ENCODE data around the gene ZEB2. TPM values are rescaled to one million over a fixed set of nuclear protein-coding genes. Genes with fewer than 3 reads are reported as not detected.

The ZEB2 gene
- polyA plus RNA-seq, 3 donors: 112 to 133 (median 121) TPM

GRCh38 chr2:144466637-144467036 lies 53.3 kb downstream of the ZEB2 start:
- DNase-seq (ENCODE audit: extremely low read depth in 1 of 11, low read depth in 9 of 11, low spot score in 4 of 11): no peak

- no peak for DNase-seq (ENCODE audit: extremely low read depth in 1 of 11, low read depth in 9 of 11, low spot score in 4 of 11)
These were observed 54.2 kb downstream of the ZEB2 start for GRCh38 chr2:144465749-144466148.

- DNase-seq (ENCODE audit: extremely low read depth in 1 of 11, low read depth in 9 of 11, low spot score in 4 of 11): no peak
These were observed 55.2 kb downstream of the ZEB2 start for GRCh38 chr2:144464730-144465129.

GRCh38 chr2:144463266-144463665 lies 56.7 kb downstream of the ZEB2 start:
- DNase-seq (ENCODE audit: extremely low read depth in 1 of 11, low read depth in 9 of 11, low spot score in 4 of 11): no peak

GRCh38 chr2:144462266-144462665 lies 57.7 kb downstream of the ZEB2 start:
- DNase-seq (ENCODE audit: extremely low read depth in 1 of 11, low read depth in 9 of 11, low spot score in 4 of 11): no peak

- DNase-seq (ENCODE audit: extremely low read depth in 1 of 11, low read depth in 9 of 11, low spot score in 4 of 11): peak in 1 of 11 donors; percentile 34
These were observed 58.6 kb downstream of the ZEB2 start for GRCh38 chr2:144461308-144461766.

- DNase-seq (ENCODE audit: extremely low read depth in 1 of 11, low read depth in 9 of 11, low spot score in 4 of 11): no peak
These were observed 59.1 kb downstream of the ZEB2 start for GRCh38 chr2:144460727-144461307.

GRCh38 chr2:144459937-144460336 lies 60.0 kb downstream of the ZEB2 start:
- no peak for DNase-seq (ENCODE audit: extremely low read depth in 1 of 11, low read depth in 9 of 11, low spot score in 4 of 11)

- no peak for DNase-seq (ENCODE audit: extremely low read depth in 1 of 11, low read depth in 9 of 11, low spot score in 4 of 11)
These were observed 60.6 kb downstream of the ZEB2 start for GRCh38 chr2:144459286-144459685.

- no peak for DNase-seq (ENCODE audit: extremely low read depth in 1 of 11, low read depth in 9 of 11, low spot score in 4 of 11)
These were observed 61.4 kb downstream of the ZEB2 start for GRCh38 chr2:144458541-144458940.

GRCh38 chr2:144456680-144457079 lies 63.2 kb downstream of the ZEB2 start:
- no peak for DNase-seq (ENCODE audit: extremely low read depth in 1 of 11, low read depth in 9 of 11, low spot score in 4 of 11)

- no peak for DNase-seq (ENCODE audit: extremely low read depth in 1 of 11, low read depth in 9 of 11, low spot score in 4 of 11)
These were observed 63.9 kb downstream of the ZEB2 start for GRCh38 chr2:144455987-144456386.

- DNase-seq (ENCODE audit: extremely low read depth in 1 of 11, low read depth in 9 of 11, low spot score in 4 of 11): no peak
These were observed 65.2 kb downstream of the ZEB2 start for GRCh38 chr2:144454466-144455287.

GRCh38 chr2:144453486-144454158 lies 66.3 kb downstream of the ZEB2 start:
- DNase-seq (ENCODE audit: extremely low read depth in 1 of 11, low read depth in 9 of 11, low spot score in 4 of 11): no peak

- DNase-seq (ENCODE audit: extremely low read depth in 1 of 11, low read depth in 9 of 11, low spot score in 4 of 11): no peak
These were observed 67.0 kb downstream of the ZEB2 start for GRCh38 chr2:144452989-144453336.

GRCh38 chr2:144452169-144452988 lies 67.5 kb downstream of the ZEB2 start:
- peak in 3 of 11 donors; percentile 29 to 51 (median 46) for DNase-seq (ENCODE audit: extremely low read depth in 1 of 11, low read depth in 9 of 11, low spot score in 4 of 11)

GRCh38 chr2:144451443-144451842 lies 68.5 kb downstream of the ZEB2 start:
- no peak for DNase-seq (ENCODE audit: extremely low read depth in 1 of 11, low read depth in 9 of 11, low spot score in 4 of 11)

- peak in 2 of 11 donors; percentile 34 to 50 for DNase-seq (ENCODE audit: extremely low read depth in 1 of 11, low read depth in 9 of 11, low spot score in 4 of 11)
These were observed 70.9 kb downstream of the ZEB2 start for GRCh38 chr2:144449028-144449406.

GRCh38 chr2:144448389-144449027 lies 71.4 kb downstream of the ZEB2 start:
- no peak for DNase-seq (ENCODE audit: extremely low read depth in 1 of 11, low read depth in 9 of 11, low spot score in 4 of 11)
